Measurements from ENCODE around the gene TMC6.
"Not testable (repeated sequence)": the region's sequence is repeated elsewhere in the genome, so short reads cannot be mapped to it uniquely, and the experiment has no call there.

TMC6 gene

GRCh38 chr17:78079253-78079652 is 49.3 kb downstream of the TMC6 start:
- DNase-seq (ENCODE audit: low spot score) = peak; percentile 49

- peak; percentile 85 for DNase-seq (ENCODE audit: low spot score)
Measured at GRCh38 chr17:78075545-78075944, 53.0 kb downstream of the TMC6 start.

- no peak for DNase-seq (ENCODE audit: low spot score)
Measured at GRCh38 chr17:78075011-78075410, 53.5 kb downstream of the TMC6 start.

- no peak for DNase-seq (ENCODE audit: low spot score)
Measured at GRCh38 chr17:78072961-78073360, 55.6 kb downstream of the TMC6 start.

- no peak for DNase-seq (ENCODE audit: low spot score)
Measured at GRCh38 chr17:78069695-78070094, 58.9 kb downstream of the TMC6 start.

- DNase-seq (ENCODE audit: low spot score) = not testable (repeated sequence)
Measured at GRCh38 chr17:78066976-78067375, 61.6 kb downstream of the TMC6 start.

GRCh38 chr17:78064708-78065107 is 63.8 kb downstream of the TMC6 start:
- DNase-seq (ENCODE audit: low spot score) = no peak

GRCh38 chr17:78063489-78063888 is 65.1 kb downstream of the TMC6 start:
- DNase-seq (ENCODE audit: low spot score) = no peak

GRCh38 chr17:78062596-78062995 is 66.0 kb downstream of the TMC6 start:
- no peak for DNase-seq (ENCODE audit: low spot score)
